Keratinocyte (primary cell): ENCODE data around the gene ZNHIT3. TPM values are rescaled to one million over a fixed set of nuclear protein-coding genes. Genes with fewer than 3 reads are reported as not detected.

ENCODE experiments used
- DNase-seq: peaks from one replicate; pipeline ENCODE4 v3.0.0-alpha.2; 2011; ENCODE audit warnings: low read depth, missing footprints, low spot score
- FAIRE-seq: peaks from 2 replicates; lab custom pipeline; 2011; peaks lifted over from hg19 to GRCh38; lab: Jason Lieb, UNC
- H2AFZ ChIP-seq: 2 replicates; pipeline ENCODE4 v1.6.0; 2012; ENCODE audit warnings: low read length, control low read depth, inconsistent platforms; ENCODE audit not compliant: control insufficient read depth
- H3K27ac ChIP-seq: 2 replicates; pipeline ENCODE4 v1.5.1; 2011; ENCODE audit warnings: low read length; ENCODE audit not compliant: control insufficient read depth, insufficient read depth
- H3K27me3 ChIP-seq: 3 replicates; pipeline ENCODE4 v1.6.0; 2011; ENCODE audit warnings: low read length; ENCODE audit not compliant: control insufficient read depth, insufficient read depth; ENCODE audit errors: extremely low read depth
- H3K36me3 ChIP-seq, 2 experiments: 2 replicates in 1 of 2; 3 replicates in 1 of 2; pipeline ENCODE4 v1.5.1; 2011; ENCODE audit warnings: low read length in 2 of 2, mild to moderate bottlenecking in 1 of 2; ENCODE audit not compliant: control insufficient read depth in 2 of 2, insufficient read depth in 2 of 2; ENCODE audit errors: extremely low read depth in 1 of 2
- H3K4me1 ChIP-seq: 3 replicates; pipeline ENCODE4 v1.5.1; 2011; ENCODE audit warnings: low read length; ENCODE audit not compliant: control insufficient read depth, insufficient read depth; ENCODE audit errors: extremely low read depth
- H3K4me2 ChIP-seq: 3 replicates; pipeline ENCODE4 v1.6.0; 2011; ENCODE audit warnings: low read depth, low read length; ENCODE audit not compliant: control insufficient read depth, insufficient read depth; ENCODE audit errors: extremely low read depth
- H3K4me3 ChIP-seq, 3 experiments: fragments of 200-600 bp in 1 of 3; sonication (generic) in 1 of 3; 2 replicates in 2 of 3; 3 replicates in 1 of 3; pipeline ENCODE4 v1.5.1; 2011 to 2016; ENCODE audit warnings: low read length in 3 of 3, mild to moderate bottlenecking in 3 of 3, control low read depth in 2 of 3, inconsistent platforms in 1 of 3, low read depth in 1 of 3, mixed read lengths in 1 of 3, mixed run types in 1 of 3, moderate library complexity in 1 of 3; ENCODE audit not compliant: control insufficient read depth in 2 of 3, insufficient read depth in 2 of 3; ENCODE audit errors: extremely low read depth in 1 of 3
- H3K79me2 ChIP-seq: 2 replicates; pipeline ENCODE4 v1.6.0; 2012; ENCODE audit warnings: low read length; ENCODE audit not compliant: control insufficient read depth, insufficient read depth
- H3K9ac ChIP-seq: 3 replicates; pipeline ENCODE4 v1.6.0; 2011; ENCODE audit warnings: low read length; ENCODE audit not compliant: control insufficient read depth, insufficient read depth; ENCODE audit errors: extremely low read depth
- H3K9me1 ChIP-seq: 3 replicates; pipeline ENCODE4 v1.6.0; 2011; ENCODE audit warnings: low read length; ENCODE audit not compliant: control insufficient read depth, insufficient read depth; ENCODE audit errors: extremely low read depth
- H3K9me3 ChIP-seq: 2 replicates; pipeline ENCODE4 v1.5.1; 2012; ENCODE audit warnings: low read depth, low read length; ENCODE audit not compliant: control insufficient read depth
- H4K20me1 ChIP-seq: 3 replicates; pipeline ENCODE4 v1.6.0; 2011; ENCODE audit warnings: low read length; ENCODE audit not compliant: control insufficient read depth, insufficient read depth; ENCODE audit errors: extremely low read depth
- CTCF ChIP-seq, 3 experiments: IDR thresholded peaks in 1 of 3; conservative IDR thresholded peaks in 1 of 3; optimal IDR thresholded peaks in 1 of 3; 2 replicates in 2 of 3; 3 replicates in 1 of 3; pipeline versions ENCODE3 to v1.5.1; 2011; ENCODE audit warnings: low read length in 3 of 3, mild to moderate bottlenecking in 3 of 3, moderate library complexity in 2 of 3, control low read depth in 1 of 3, inconsistent platforms in 1 of 3; ENCODE audit not compliant: insufficient read depth in 2 of 3; ENCODE audit errors: extremely low read depth in 1 of 3
- EZH2 ChIP-seq: IDR thresholded peaks from one replicate; pipeline ENCODE4 v1.6.1; 2012; ENCODE audit warnings: inconsistent platforms, mild to moderate bottlenecking, low read length, moderate library complexity
- dilution Hi-C: fragments of 300-500 bp; cut with MboI; formaldehyde crosslinking; loops from one replicate; pipeline ENCODE4 v1.7.0; 2020; ENCODE audit warnings: low sequenced_read_pairs; ENCODE audit not compliant: extremely low pct_ligation_motif_present
- polyA plus RNA-seq, 5 experiments: library from polyadenylated mRNA; depleted of rRNA in 3 of 5; stranded (reverse) in 3 of 5; stranded (forward) in 1 of 5; unstranded in 1 of 5; fragments of >200 nt; gene quantifications; 1 replicate in 1 of 5; 2 replicates in 3 of 5; 3 replicates in 1 of 5; pipeline versions ENCODE4 v1.2.1 to v1.2.3, GENCODE V29; 2011 to 2012; ENCODE audit warnings: missing spikeins in 2 of 5, low read depth in 1 of 5, low replicate concordance in 1 of 5

Gene ZNHIT3
- polyA plus RNA-seq, 1 donor (not counting 4 experiments of a cell fraction or from before 2014, with no cell fraction given), result 72.4 TPM

DNA sequence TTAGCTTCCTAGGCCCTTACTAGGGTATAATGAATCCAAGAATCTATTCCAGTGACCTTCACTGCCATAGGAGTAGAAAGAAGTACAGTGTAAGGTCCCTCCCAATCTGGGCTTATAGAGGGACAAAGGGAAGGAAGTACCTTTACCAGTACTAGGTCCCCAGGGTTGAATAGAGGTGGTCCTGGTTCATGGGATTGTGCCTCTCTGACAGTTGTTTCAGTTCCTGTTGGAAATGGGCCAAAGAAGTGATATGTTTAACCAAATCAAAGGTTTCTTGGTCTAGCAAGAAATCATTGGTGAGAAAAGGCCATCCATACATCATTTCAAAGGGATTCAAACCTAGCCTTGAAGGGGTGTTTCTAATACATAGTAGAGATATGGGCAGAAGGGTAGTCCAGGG, 16.0 kb upstream of the ZNHIT3 start:
- TF ChIP-seq CTCF (optimal IDR thresholded peaks at IDR 0.05 in 1 of 3, IDR thresholded peaks at IDR 0.05 in 1 of 3, conservative IDR thresholded peaks at IDR 0.05 in 1 of 3; ENCODE audit: extremely low read depth in 1 of 3, insufficient read depth in 2 of 3, low read length in 3 of 3), result no peak
- TF ChIP-seq EZH2, result no peak
- Histone ChIP-seq H4K20me1 (no peaks in the 10 kb centered on the region), H2AFZ (no peak overlapping the region), H3K27ac (no peak overlapping the region), H3K4me3 (no peak overlapping the region), H3K9me3 (no peaks in the 10 kb centered on the region), H3K27me3 (peaks cover 3% of the 10 kb centered on the region), H3K9ac (no peak overlapping the region), H3K4me2 (no peak overlapping the region), H3K4me1 (no peaks in the 10 kb centered on the region), H3K79me2 (no peaks in the 10 kb centered on the region), H3K9me1 (no peaks in the 10 kb centered on the region), H3K36me3 (no peaks in the 10 kb centered on the region)
- dilution Hi-C loops, result no loop called here
- DNase-seq (no peak), FAIRE-seq (no peak)

- Histone ChIP-seq H3K9ac (no peak overlapping the region), H3K4me3 (no peak overlapping the region), H3K9me3 (no peaks in the 10 kb centered on the region), H3K4me2 (no peak overlapping the region), H3K27me3 (peaks cover 4% of the 10 kb centered on the region), H2AFZ (no peak overlapping the region), H4K20me1 (no peaks in the 10 kb centered on the region), H3K36me3 (no peaks in the 10 kb centered on the region), H3K27ac (no peak overlapping the region), H3K79me2 (no peaks in the 10 kb centered on the region), H3K4me1 (no peaks in the 10 kb centered on the region), H3K9me1 (no peaks in the 10 kb centered on the region)
- dilution Hi-C loops, result no loop called here
- no peak for FAIRE-seq
- TF ChIP-seq EZH2 (no peak), CTCF (optimal IDR thresholded peaks at IDR 0.05 in 1 of 3, IDR thresholded peaks at IDR 0.05 in 1 of 3, conservative IDR thresholded peaks at IDR 0.05 in 1 of 3; ENCODE audit: extremely low read depth in 1 of 3, insufficient read depth in 2 of 3, low read length in 3 of 3) (no peak)
- DNase-seq, result no peak
Measured at GRCh38 chr17:36474571-36474970, 11.9 kb upstream of the ZNHIT3 start.
